ENCODE results near the gene MYPOP.

The MYPOP gene

GRCh38 chr19:45862271-45862563, 40.2 kb downstream of the MYPOP start:
- FAIRE-seq = no peak
- no peak for TF ChIP-seq CTCF (IDR thresholded peaks at IDR 0.05; ENCODE audit: insufficient read depth, missing control alignments)
- no peak for DNase-seq (ENCODE audit: insufficient read length, low spot score)

GRCh38 chr19:45860359-45861259, 41.8 kb downstream of the MYPOP start:
- no peak for TF ChIP-seq CTCF (IDR thresholded peaks at IDR 0.05; ENCODE audit: insufficient read depth, missing control alignments)
- DNase-seq (ENCODE audit: insufficient read length, low spot score) = no peak
- FAIRE-seq = no peak

DNA sequence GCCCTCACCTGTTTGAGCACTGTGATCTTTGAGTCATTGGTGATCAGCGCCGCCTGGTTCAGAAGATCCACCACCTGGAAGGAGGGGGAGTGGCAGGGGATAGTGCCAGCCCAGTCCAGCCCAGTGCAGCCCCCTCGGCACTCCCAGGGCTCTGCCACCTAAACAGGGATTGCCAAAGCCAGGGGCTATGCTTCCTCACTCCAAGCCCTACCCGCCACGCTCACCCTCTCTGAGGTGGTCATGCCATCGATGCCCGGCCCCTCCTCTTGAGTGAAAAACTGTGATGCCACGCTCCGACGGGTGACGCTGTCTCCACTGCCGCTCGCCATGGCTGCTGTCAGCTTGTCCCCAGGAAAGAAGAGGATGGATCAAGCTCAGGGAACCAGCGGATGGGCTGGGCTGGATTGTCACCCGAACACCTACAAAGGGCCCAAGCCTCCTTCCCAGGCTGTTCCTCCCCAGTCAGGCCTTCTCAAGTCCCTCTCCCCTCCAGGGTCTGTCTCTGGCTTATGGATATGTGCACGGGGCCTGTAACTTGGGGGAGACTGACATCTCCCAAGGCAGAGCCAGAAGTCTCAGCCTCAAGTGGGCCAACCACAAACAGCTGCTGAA, 48.1 kb downstream of the MYPOP start:
- no peak for TF ChIP-seq CTCF (IDR thresholded peaks at IDR 0.05; ENCODE audit: insufficient read depth, missing control alignments)
- FAIRE-seq (no peak), DNase-seq (ENCODE audit: insufficient read length, low spot score) (no peak)

DNA sequence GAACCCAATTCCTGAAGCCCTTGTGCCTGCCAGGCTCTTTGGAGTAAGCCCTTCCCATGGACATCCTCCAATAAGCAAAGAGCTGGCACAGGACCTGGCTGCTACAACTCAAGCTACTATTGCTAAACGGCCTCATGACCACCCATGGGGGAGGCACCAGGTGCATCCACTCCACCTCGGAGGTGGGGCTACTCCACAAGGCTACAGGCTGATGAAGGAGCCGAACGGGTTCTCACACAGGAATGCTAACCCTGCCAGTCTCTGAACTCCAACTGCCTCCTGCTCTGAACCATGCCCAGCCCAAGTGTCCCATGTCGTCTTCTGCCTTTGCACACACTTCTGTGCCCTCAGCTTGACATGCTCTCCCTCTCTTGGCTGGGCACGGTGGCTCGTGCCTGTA, 49.4 kb downstream of the MYPOP start:
- no peak for FAIRE-seq
- no peak for DNase-seq (ENCODE audit: insufficient read length, low spot score)
- no peak for TF ChIP-seq CTCF (IDR thresholded peaks at IDR 0.05; ENCODE audit: insufficient read depth, missing control alignments)

- no peak for TF ChIP-seq CTCF (IDR thresholded peaks at IDR 0.05; ENCODE audit: insufficient read depth, missing control alignments)
- FAIRE-seq = no peak
- DNase-seq (ENCODE audit: insufficient read length, low spot score) = no peak
Measured at GRCh38 chr19:45852145-45852750, 50.2 kb downstream of the MYPOP start.

DNA sequence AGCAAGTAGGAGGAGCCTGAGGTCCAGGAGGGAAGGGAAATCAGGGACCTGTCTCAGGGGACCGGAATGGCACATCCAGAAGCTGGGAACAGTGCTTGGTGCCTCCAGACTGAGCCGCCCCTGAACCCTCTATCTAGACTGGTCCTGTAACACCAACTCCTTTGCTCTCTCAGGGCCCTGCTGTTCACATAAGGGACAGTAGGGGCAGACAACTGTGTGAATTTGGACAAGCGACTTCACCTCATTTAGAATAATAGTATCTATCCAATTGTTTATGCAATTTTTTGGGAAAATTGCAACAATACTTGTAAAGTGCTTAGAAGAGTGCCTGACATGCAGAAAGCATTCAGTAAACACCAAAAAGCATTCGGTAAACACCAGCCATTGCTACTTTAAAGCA, 53.5 kb downstream of the MYPOP start:
- DNase-seq (ENCODE audit: insufficient read length, low spot score) (no peak), FAIRE-seq (no peak)
- no peak for TF ChIP-seq CTCF (IDR thresholded peaks at IDR 0.05; ENCODE audit: insufficient read depth, missing control alignments)

- FAIRE-seq (no peak), DNase-seq (ENCODE audit: insufficient read length, low spot score) (no peak)
- TF ChIP-seq CTCF (IDR thresholded peaks at IDR 0.05; ENCODE audit: insufficient read depth, missing control alignments) = no peak
Measured at GRCh38 chr19:45847663-45848062, 54.8 kb downstream of the MYPOP start.

Data from D721Med (cell line).